CD4-positive, alpha-beta T cell treated with Interleukin-15 for 4 hours (primary cell): ENCODE results near the gene TPGS1.
A peak's percentile ranks its signal among the peaks of the same experiment; 100 is the strongest.

Experiments
- DNase-seq: peaks from one replicate; pipeline ENCODE4 v3.0.0-alpha.2; 2020; ENCODE audit warnings: low spot score

The TPGS1 gene

GRCh38 chr19:518598-519231 is 11.4 kb downstream of the TPGS1 start:
- DNase-seq, result peak; percentile 59

DNA sequence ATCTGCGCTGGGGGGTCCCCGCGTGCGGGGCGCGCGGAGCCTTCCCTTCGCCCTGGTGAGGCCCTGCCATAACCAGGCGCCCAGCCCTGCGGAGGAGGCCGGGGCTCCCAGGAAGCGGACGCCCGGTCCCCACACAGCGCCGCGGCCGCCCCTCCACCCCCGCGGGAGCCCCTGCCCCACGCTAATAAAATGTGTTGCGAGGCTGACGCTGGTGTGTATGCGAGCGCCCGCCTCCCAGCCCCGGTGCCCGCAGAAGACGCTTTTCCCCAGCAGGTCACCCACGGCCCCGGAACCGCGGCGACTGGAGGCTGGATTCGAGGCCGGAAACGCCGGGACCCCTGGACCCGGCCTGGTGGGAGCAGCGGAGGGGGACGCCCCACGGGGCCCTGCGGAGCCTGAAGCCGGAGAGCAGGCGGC is 12.2 kb downstream of the TPGS1 start:
- no peak for DNase-seq

DNA sequence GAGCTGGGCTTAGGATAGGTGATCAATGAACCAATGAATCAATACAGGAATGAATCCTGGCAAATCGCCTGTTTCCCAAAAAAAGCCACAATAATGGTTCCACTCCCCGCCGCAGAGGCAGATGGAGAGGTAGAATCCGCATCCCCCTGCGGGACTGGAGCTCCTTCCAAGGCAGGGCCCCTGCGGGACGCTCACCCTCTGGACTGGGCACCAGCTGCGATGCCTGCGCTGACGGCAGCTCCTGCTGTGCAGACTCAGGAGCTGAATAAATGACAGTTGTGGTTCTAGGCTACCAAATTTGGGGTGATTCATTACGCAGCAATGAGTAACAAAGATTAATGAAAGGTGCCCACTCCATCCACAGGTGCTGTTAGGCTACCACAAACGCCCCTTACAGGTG is 15.4 kb downstream of the TPGS1 start:
- no peak for DNase-seq

DNA sequence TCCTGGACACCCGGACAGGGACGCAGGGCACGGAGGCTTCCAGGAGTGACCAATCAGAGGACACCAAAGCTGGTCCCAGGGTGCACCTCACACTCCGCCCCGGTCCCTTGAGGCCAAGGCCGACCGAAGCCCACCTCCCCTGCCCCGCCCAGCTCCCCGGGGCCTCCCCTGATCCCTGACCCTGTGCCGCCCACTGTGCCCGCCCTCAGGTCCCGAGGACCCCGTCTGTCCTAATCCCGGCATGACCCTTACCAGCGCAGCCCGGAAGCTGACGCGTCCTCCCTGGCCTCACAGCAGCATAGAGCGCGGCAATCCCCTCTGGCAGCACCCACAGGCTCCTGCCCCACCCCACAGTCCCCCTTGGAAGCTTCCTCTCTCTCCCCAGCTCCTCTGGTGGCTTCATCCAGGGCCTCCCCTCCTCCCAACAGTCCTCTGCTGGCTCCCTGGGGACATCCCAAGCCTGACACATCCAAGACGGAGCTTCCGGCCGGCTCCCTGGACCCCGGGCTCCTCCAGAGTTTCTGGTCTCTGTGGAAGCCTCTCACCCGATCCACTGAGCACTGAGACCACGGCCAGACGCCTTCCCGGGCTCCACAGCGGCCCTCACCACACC is 16.9 kb downstream of the TPGS1 start:
- no peak for DNase-seq

DNA sequence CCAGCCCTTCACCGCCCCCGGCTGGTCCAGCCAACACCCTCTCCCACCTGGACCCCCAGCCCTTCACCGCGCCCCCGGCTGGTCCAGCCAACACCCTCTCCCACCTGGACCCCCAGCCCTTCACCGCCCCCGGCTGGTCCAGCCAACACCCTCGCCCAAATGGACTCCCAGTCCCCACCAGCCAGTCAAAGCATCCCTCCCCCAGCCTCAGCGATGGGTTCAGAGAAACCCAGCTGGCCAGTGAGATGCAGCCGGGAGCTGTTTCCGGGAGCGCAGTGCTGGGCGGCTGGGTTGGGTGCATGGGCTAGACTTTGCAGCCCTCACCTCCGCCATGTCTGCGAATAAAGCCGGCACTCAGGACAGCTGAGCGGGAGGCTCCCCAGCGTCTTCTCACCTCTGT is 17.7 kb downstream of the TPGS1 start:
- no peak for DNase-seq

GRCh38 chr19:525857-526419 is 18.6 kb downstream of the TPGS1 start:
- no peak for DNase-seq

GRCh38 chr19:530134-531008 is 23.1 kb downstream of the TPGS1 start:
- DNase-seq, result no peak

GRCh38 chr19:531009-531752 is 23.9 kb downstream of the TPGS1 start:
- peak; percentile 89 for DNase-seq

GRCh38 chr19:531753-532560 is 24.7 kb downstream of the TPGS1 start, which contains the start of gene CDC34:
CDC34 (plus strand) TSS chr19:531760; CDS start chr19:531932, 172 bp downstream.
- no peak for DNase-seq

DNA sequence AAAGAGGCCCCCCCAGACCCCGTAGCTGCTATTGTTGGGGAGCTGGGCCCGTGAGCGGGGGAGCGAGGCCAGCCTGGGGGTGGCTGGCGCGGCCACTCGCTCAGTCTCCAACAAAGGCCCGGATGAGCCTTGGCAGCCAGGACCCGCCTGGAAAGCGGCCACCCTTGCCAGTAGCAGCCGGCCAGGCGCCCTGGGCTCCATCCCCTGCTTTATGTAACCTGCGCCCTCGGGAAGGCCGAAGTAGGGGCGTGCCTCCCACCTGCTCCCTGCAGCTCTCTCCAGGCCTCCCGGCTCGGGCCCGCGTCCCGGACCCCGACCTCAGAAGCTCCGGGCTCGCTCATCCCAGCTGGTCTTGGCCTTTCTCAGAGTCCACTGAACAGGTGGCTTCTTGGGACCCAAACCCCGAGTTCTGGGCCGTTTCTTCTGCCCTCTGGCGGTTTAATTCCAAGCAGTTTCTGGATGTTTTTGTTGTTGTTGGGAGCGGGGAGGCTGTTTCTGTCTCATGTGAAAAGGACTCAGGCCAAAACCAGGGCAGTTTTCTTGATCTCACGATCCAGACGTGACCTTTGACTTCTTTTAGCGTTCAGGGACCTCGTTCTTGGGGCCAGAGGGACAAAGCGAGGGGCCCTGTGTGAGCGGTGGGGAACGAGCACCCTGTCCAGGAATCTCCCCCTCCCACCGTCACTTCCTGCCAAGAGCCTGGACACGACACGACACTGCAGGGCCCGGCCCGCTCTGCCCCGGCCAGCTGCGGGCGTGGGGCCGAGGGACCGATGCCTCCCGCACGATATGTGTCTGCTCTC is 25.5 kb downstream of the TPGS1 start:
- peak; percentile 46 for DNase-seq

- DNase-seq, result no peak
These were observed 26.2 kb downstream of the TPGS1 start for GRCh38 chr19:533364-534058.

DNA sequence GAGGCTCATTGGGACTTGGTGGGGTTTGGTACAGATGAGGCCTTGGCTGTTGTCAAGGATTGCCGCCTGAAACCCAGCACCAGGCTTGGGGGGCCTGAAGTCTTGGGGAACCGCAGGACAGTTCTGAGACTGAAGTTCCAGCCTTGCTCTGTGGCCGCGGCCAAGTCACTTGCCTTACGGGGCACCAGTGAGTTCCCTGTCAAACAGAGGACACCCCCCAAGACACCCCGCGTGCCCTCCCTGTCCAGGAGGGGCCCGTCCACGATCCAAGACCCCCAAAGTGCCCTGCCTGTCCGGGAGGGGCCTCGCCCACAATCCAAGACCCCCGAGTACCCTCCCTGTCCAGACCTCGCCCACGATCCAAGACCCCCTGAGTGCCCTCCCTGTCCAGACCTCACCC is 26.8 kb downstream of the TPGS1 start:
- no peak for DNase-seq

DNA sequence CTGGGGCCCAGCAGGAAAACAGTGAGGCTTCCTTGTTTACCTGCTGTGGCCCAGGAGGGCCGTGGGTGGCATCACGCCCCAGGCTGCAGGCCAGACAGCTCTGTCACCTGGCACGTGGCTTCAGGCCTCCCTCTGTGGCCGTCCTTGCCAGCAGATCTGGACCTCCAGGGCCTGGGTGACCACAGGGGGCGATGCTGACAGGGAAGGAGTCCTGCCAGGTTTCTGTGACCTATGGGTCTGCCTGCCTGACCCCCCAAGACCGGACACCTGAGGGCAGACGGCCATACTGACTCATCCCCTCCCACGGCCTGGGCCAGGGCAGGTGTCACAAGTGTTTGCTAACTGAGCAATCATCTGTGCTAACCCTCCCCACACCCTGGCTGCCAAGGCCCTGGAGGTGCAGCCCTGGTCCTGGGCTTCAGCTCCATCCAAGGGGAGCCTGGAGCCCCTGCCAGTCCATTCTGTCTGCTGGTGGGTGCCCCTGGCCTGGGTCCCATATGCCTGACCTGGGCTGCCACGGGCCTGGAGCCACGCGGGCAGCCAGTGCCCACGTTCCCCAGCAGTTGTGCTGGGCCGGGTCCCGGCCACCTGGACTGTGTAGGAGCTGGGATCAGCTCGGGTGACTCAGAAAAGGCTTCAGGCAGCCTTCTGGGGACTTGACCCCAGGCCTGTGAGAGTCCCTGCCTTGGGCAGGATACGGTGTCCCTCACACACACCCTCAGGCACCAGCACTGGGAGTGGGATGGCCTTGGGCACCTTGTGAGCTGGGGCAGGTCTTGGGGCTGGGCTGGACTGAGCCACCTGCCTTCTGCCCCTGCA is 27.9 kb downstream of the TPGS1 start:
- DNase-seq, result no peak

DNA sequence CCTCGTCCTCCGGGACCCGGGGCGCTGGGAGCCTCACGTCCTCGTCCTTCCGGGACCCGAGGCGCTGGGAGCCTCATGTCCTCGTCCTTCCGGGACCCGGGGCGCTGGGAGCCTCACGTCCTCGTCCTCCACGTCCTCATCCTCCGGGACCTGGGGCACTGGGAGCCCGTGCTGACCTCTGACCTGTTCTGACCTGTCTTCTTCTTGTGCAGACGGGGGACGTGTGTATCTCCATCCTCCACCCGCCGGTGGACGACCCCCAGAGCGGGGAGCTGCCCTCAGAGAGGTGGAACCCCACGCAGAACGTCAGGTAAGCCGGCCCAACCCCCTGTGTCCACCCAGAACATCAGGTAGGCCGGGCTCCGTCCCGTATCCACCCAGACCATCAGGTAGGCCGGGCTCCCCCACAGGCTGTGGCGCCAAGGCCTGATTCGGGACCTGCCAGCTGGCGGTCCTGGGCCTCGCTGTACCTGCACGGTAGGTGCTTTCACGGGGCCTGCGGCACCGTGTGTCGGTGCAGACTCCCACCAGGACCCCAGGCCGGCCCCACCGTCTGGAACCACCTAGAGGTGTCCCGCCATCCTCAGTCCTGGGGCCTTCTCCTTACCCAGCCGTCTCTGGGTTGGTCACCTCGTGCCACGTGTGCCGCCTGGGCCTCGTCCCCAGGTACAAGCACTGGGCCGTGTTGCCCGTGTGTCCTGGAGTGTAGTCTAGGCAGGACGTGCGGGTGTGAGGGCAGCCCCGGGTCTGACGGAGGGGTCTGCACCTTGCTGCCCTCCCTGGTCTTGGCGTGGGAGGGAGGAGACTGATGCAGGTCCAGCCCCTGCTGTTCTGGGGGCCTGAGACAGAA is 29.0 kb downstream of the TPGS1 start:
- DNase-seq, result no peak

DNA sequence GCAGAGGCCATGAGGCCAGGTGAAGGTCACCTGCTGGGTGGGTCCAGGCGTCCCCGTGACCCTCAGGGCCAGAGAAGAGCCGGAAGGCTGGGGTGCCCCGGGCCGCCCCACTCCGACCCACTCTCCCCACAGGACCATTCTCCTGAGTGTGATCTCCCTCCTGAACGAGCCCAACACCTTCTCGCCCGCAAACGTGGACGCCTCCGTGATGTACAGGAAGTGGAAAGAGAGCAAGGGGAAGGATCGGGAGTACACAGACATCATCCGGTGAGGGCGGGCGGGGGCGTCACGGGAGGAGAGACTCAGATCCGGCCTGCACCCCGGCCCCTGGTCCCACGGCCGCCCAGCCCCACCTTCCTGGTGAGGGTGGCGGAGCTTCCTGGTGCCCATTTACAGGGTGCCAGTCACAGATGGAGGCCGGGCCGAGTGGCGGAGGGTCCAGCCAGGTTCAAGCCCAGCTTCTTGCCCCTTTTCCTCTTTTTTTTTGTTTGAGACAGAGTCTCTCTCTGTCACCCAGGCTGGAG is 29.6 kb downstream of the TPGS1 start:
- no peak for DNase-seq

- no peak for DNase-seq
These were observed 31.5 kb downstream of the TPGS1 start for GRCh38 chr19:538641-539428.
